Measurements from ENCODE around the gene METTL22.

DNA sequence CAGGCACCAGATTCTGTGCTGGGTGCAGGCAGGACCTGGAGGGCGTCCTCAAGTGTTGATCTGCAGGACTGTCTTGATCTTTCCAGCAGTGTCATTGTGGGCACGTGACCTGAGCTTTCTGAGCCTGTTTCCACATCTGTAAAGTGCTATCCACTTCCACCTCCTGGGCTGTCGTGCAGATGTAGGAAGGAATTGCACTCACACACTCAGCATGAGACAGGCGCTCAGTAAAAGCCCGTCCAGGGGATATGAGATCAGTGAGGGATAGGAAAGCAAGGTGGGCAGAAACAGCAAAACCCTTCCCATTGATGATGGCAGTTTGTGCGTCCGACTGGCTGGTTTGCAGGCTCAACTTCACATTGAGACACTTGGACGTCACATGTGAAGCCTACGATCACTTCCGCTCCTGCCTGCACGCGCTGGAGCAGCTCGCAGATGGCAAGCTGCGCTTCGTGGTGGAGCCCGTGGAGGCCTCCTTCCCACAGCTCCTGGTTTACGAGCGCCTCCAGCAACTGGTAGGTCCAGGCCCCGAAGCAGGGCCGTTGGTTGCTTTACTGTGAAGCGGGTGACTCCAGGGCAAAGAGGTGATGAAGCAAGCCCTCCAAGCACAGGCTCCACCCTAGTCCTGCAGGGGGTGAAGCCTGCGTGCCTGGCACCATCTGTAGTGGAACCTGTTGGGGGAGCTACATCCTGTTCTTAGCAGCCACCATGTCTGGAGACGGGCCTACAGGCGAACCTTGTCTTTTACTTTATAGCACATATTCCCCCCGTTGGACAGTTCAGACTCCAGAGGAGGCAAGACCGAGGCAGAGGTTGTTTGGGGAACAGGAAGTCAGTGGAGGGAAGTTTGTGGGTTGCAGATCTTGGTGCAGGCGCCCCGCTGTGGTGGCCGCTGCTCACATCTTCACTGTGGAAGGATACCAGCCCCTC lies 23.0 kb downstream of the METTL22 start:
- TF ChIP-seq POLR2A (IDR thresholded peaks at IDR 0.05; ENCODE audit: low read depth) (no peak), EP300 (IDR thresholded peaks at IDR 0.05) (no peak), POLR2AphosphoS5 (IDR thresholded peaks at IDR 0.05) (no peak)
- TF ChIP-seq, protein P1, sequence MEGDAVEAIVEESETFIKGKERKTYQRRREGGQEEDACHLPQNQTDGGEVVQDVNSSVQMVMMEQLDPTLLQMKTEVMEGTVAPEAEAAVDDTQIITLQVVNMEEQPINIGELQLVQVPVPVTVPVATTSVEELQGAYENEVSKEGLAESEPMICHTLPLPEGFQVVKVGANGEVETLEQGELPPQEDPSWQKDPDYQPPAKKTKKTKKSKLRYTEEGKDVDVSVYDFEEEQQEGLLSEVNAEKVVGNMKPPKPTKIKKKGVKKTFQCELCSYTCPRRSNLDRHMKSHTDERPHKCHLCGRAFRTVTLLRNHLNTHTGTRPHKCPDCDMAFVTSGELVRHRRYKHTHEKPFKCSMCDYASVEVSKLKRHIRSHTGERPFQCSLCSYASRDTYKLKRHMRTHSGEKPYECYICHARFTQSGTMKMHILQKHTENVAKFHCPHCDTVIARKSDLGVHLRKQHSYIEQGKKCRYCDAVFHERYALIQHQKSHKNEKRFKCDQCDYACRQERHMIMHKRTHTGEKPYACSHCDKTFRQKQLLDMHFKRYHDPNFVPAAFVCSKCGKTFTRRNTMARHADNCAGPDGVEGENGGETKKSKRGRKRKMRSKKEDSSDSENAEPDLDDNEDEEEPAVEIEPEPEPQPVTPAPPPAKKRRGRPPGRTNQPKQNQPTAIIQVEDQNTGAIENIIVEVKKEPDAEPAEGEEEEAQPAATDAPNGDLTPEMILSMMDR (IDR thresholded peaks at IDR 0.05) = peak in 1 of 3 experiments; percentile 6
